ENCODE results near the gene THAP7. TPM values are rescaled to one million over a fixed set of nuclear protein-coding genes. Genes with fewer than 3 reads are reported as not detected.

THAP7 gene
- total RNA-seq, 1 experiment from 2014 or later: 70.5 TPM

DNA sequence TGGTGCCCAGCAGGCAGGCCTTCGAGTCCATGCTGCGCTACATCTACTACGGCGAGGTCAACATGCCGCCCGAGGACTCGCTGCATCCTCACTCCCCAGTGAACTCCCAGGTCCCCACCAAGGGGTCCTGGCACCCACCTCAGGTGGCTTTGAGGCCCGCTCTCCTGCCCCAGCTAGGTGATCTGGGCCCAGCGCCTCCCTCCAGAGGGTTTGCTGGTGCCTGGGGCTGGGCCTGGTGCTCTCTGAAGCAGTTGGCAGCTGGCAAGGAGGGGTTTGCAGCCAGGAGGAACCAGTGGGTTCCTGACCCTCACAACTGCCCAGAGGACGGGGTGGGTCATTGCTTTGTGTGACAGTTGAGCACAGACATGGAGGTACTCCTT, 5.9 kb downstream of the THAP7 start:
- DNase-seq (ENCODE audit: low spot score): no peak
- in situ Hi-C loops (cut with HindIII; ENCODE audit: low sequenced_read_pairs): no loop called here

DNA sequence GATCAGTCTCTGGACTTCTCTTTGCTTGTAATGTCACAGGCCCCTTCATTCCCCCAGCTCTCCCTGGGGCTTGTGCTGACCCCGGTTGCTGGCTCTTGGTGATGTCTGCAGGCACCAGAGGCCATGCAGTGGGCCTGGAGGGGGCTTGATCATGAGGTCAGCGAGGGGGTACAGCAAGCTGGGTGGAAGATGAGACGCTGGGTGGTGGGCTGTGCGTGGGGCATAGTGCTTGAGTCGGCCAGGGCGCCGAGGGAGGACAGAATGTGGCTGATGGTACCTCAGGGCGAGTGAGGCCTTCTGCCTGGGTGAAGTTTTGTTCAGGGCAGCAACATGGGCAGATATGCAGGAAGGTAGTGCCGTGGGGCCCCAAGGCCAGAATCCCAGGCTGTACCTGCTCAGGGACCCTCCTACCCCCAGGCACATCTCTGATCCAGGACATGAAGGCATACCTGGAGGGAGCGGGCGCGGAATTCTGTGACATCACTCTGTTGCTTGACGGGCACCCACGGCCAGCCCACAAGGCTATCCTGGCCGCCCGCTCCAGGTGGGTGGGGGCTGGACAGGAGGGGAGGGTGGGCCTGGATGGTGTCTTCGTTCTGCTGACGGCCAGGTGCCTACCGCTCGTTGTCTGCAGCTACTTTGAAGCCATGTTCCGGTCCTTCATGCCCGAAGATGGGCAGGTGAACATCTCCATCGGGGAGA, 6.4 kb downstream of the THAP7 start:
- in situ Hi-C loops (cut with HindIII; ENCODE audit: low sequenced_read_pairs): no loop called here
- no peak for DNase-seq (ENCODE audit: low spot score)

GRCh38 chr22:20994902-20995241, 7.0 kb downstream of the THAP7 start:
- in situ Hi-C loops (cut with HindIII; ENCODE audit: low sequenced_read_pairs): no loop called here
- DNase-seq (ENCODE audit: low spot score): no peak

DNA sequence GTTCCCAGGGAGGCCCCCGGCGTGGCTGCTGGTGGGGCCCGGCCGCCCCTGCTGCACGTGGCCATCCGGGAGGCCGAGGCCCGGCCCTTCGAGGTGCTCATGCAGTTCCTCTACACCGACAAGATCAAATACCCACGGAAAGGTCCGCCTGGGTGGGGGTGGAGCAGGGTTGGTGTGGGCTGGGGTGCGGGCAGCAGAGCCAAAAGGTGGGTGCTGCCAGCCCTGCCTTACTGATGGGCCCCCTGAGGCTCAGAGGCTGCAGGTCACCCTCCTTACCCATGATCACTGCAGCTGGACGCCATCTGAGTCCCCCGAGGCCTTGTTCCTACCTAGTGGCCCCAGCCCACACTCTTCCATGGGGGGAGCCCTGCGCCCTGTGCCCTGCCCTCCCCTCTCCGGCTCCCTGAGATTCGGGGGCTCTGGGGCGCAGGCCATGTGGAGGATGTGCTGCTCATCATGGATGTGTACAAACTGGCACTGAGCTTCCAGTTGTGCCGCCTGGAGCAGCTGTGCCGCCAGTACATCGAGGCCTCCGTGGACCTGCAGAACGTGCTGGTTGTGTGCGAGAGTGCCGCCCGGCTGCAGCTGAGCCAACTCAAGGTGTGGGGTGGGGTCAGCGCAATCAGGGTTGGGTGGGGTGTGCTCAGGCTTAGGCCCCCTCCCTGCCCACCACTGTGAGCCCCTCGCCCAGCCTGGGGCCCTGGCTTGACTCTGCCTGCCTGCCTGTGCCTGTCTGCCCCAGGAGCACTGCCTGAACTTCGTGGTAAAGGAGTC, 7.6 kb downstream of the THAP7 start:
- DNase-seq (ENCODE audit: low spot score): no peak
- in situ Hi-C loops (cut with HindIII; ENCODE audit: low sequenced_read_pairs): no loop called here

DNA sequence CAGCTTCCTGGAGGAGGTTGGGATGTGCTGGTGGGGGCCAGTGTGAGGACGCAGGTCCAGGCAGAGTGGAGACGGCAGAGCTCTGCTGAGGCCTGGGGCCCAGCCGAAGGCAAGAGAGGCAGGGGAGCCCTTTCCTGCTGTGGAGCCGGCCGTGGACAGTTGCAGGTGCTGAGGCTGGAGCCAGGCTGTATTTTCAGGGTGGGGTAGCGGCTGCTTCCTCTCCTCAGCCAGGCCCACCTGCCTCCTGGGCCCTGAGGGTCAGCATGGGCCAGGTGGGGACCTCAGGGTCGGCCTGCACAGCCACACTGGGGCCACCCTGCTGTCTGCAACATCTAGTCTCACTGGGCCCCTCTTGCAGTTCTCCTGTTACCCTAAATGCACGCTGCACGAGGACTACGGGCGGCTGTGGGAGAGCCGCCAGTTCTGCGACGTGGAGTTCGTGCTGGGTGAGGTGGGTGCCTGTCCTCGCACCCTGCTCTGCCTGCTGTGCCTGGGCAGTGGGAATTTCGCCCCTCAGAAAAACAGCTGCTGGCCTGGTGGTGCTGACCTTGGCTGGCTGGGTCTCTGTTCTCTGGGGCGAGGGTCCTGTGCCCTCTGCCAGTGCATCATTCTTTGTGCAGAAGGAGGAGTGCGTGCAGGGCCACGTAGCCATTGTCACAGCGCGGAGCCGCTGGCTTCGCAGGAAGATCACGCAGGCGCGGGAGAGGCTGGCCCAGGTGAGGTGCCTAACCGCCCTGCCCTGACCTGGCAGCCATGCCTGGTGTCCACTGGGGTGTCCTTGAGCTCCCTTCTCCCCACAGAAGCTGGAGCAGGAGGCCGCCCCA, 8.4 kb downstream of the THAP7 start:
- no peak for DNase-seq (ENCODE audit: low spot score)
- in situ Hi-C loops (cut with HindIII; ENCODE audit: low sequenced_read_pairs): no loop called here

DNA sequence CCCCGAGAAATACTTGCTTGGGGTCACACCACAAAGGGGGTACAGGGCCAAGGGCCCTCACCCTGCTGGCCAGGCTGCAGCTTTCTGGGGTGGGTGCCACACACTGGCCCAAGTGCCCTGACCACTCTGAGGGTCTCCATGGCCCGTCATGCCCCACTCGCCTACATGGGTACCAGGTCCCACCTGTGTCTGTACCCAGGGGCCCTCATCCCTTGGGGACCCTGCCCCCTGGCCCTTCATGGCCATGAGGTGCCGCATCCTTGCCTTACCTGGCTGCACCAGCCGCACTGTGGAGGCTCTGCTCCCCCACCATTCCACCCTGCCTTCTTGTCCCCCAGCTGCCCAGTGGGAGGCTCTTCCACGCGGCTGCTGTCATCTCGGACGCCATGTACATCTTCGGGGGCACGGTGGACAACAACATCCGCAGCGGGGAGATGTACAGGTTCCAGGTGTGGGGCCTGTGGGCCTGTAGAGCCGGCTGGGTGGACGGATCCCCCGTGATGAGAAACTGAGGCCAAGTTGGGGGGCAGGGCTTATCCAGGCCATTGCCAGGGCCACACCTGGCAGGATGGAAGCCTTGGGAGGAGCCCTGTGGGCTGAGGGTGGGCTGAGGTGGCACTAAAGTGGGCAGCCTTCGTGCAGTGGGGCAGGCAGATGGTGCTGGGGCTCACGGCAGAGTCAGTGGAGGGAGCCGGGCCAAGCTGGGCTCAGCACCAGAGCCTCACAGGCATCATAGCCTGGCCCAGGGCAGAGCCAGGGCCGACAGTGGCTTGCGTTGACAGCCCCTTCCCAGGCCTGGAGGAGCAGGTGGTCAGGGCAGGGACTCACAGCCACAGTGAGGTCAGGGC, 9.2 kb downstream of the THAP7 start:
- peak; percentile 76 for DNase-seq (ENCODE audit: low spot score)
- in situ Hi-C loops (cut with HindIII; ENCODE audit: low sequenced_read_pairs): no loop called here

DNA sequence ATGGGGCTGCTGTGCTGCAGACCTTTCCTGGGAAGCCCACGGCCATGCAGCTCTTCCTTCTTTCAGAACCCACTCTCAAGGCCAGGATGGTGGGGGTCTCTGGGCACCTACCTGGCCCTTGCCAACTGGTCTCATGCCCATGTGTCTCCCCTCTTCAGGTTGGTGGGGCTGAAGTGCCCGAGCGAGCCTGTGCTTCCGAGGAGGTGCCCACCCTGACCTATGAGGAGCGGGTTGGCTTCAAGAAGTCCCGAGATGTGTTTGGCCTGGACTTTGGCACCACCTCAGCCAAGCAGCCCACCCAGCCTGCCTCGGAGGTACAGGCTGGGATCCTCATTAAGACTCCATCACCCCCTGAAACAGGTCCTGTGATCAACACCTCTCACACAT, 9.9 kb downstream of the THAP7 start:
- no peak for DNase-seq (ENCODE audit: low spot score)
- in situ Hi-C loops (cut with HindIII; ENCODE audit: low sequenced_read_pairs): no loop called here

GRCh38 chr22:20991252-20992055, 10.5 kb downstream of the THAP7 start:
- no peak for DNase-seq (ENCODE audit: low spot score)
- in situ Hi-C loops (cut with HindIII; ENCODE audit: low sequenced_read_pairs): no loop called here

- in situ Hi-C loops (cut with HindIII; ENCODE audit: low sequenced_read_pairs): no loop called here
Measured at GRCh38 chr22:20990184-20991180, 11.4 kb downstream of the THAP7 start.

DNA sequence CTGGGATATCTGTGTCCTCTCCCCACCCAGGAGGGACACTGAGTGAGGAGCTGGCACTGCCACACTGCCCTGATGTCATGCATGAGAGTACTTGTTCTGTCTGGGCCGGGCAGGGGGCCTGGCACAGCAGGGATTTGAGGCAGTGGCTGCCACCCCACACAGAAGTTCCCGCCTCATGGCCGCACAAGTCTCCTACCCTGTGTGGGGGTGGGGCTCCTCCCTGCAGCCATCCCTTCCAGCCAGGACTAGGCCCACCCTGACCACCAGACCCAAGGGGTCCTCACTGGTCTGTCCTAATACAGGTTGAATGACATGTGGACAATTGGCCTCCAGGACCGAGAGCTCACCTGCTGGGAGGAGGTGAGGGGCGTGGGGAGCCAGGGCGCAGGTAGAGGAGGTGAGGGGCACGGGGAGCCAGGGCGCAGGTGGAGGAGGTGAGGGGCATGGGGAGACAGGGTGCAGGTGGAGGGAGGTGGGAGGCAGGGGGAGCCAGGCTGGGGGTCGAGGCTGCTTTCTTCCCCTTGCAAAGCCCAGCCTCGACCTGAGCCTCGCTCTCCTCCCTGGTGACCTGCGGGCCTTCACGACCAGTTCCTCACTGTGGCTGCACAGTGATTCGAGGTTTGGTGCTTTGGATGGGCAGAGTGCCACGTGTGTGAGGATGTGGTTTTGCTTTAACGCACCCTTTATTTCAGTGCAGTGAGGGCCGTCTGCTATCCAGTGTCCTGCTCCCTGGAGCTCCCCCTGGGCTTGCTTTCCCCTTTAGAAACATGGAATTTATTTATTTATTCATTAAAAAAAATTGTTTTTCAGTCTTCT, 12.4 kb downstream of the THAP7 start:
- in situ Hi-C loops (cut with HindIII; ENCODE audit: low sequenced_read_pairs): no loop called here
- no peak for DNase-seq (ENCODE audit: low spot score)

More at GRCh38 chr22:20990184-20991180, 11.4 kb downstream of the THAP7 start:
- no peak for DNase-seq (ENCODE audit: low spot score)

GRCh38 chr22:20988573-20989322, 13.2 kb downstream of the THAP7 start:
- DNase-seq (ENCODE audit: low spot score): no peak
- in situ Hi-C loops (cut with HindIII; ENCODE audit: low sequenced_read_pairs): no loop called here

DNA sequence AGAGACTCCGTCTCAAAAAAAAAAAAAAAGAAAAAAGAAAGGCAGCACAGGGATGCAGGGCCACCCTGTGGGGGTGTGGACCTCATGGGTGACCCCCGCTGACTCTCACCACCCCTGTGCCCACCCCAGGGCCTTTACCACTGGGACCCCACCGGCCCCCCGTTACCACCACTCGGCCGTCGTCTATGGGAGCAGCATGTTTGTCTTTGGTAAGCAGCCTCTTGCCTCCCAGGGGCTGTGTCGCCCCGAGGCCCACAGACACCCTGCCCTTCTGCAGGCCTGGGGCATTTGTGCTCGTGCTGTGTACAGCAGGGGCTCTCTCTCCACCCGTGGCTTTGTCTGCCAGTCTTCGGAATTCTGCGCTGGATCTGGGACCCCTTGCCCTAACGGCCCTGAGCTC, 14.5 kb downstream of the THAP7 start:
- in situ Hi-C loops (cut with HindIII; ENCODE audit: low sequenced_read_pairs): no loop called here
- DNase-seq (ENCODE audit: low spot score): no peak

GRCh38 chr22:20986365-20986764, 15.6 kb downstream of the THAP7 start:
- DNase-seq (ENCODE audit: low spot score): no peak
- in situ Hi-C loops (cut with HindIII; ENCODE audit: low sequenced_read_pairs): no loop called here

- in situ Hi-C loops (cut with HindIII; ENCODE audit: low sequenced_read_pairs): no loop called here
- DNase-seq (ENCODE audit: low spot score): no peak
Measured at GRCh38 chr22:20985720-20986119, 16.2 kb downstream of the THAP7 start.

DNA sequence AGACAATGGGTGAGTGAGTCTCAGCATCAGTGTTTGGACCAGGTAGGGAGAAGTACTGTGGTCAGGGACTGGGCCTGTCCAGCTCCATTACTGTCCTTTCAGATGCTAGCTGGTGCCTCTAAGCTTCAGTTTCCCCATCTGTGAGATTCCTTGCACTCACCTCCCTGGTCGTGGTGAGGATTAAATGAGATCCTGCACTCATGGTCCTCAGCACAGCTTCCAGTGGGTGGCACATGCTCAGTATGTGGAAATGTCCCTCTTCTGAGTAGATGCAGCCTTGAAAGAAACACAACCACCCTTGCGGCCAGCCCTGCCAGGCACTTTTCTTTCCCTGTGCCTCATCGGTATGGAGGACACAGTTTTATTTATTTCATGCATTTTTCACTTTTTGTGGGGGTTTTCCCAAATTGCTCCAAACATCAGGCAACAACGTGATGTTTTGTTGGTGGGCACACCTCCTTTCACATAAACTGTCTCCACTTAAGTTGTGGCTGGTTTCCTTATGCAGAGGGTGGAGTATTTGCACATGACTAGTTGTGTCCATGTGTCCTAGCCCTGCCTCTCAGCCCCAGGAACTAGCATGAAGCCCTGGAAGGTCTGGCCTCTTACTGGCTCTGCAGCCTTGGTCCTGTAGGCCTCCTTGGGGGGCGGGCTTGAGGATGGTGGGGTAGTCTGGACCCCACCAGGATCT, 18.7 kb downstream of the THAP7 start:
- in situ Hi-C loops (cut with HindIII; ENCODE audit: low sequenced_read_pairs): no loop called here
- DNase-seq (ENCODE audit: low spot score): no peak

DNA sequence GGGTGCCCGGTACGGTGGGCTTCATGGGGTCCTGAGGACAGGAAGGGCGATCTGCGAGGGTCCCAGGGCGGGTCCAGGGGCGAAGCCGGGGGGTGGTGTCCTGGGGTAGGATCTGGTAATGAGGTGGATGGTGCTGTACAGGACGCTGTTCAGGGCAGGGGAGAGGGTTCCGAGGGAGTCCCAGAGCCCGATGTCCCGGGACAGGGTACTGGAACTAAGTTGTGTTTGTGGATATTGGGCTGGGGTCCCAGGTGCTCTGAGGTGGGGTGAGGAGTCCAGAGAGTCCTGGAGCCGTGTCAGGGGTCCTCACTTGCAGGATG, 19.4 kb downstream of the THAP7 start:
- in situ Hi-C loops (cut with HindIII; ENCODE audit: low sequenced_read_pairs): no loop called here

More for the DNA sequence above, 19.4 kb downstream of the THAP7 start:
- DNase-seq (ENCODE audit: low spot score): no peak

All from G401 (cell line).